ENCODE data around the gene ARSA.
"Not testable (repeated sequence)": the region's sequence is repeated elsewhere in the genome, so short reads cannot be mapped to it uniquely, and the experiment has no call there.

ARSA gene

GRCh38 chr22:50608058-50608840 lies 19.7 kb downstream of the ARSA start:
- H3K27ac Mint-ChIP-seq; H3K4me1 Mint-ChIP-seq; H3K4me3 Mint-ChIP-seq; H3K9me3 Mint-ChIP-seq; H3K36me3 Mint-ChIP-seq; ATAC-seq (ENCODE audit: low read depth); DNase-seq (ENCODE audit: low spot score in 2 of 2): not testable (repeated sequence)
- H3K27me3 Mint-ChIP-seq: peaks cover 41% of the 10 kb centered on the region

- no peak for ATAC-seq (ENCODE audit: low read depth)
- Mint-ChIP-seq H3K27ac (no peak overlapping the region), H3K4me3 (no peak overlapping the region), H3K27me3 (peaks cover 38% of the 10 kb centered on the region), H3K36me3 (peaks cover 2% of the 10 kb centered on the region), H3K4me1 (no peaks in the 10 kb centered on the region), H3K9me3 (no peaks in the 10 kb centered on the region)
- DNase-seq (ENCODE audit: low spot score in 2 of 2): no peak
Measured at GRCh38 chr22:50607659-50608020, 20.3 kb downstream of the ARSA start.

- Mint-ChIP-seq H3K4me1 (no peaks in the 10 kb centered on the region), H3K36me3 (peaks cover 2% of the 10 kb centered on the region), H3K27ac (no peak overlapping the region), H3K9me3 (no peaks in the 10 kb centered on the region), H3K27me3 (peaks cover 42% of the 10 kb centered on the region), H3K4me3 (no peak overlapping the region)
- ATAC-seq (ENCODE audit: low read depth): no peak
- no peak for DNase-seq (ENCODE audit: low spot score in 2 of 2)
Measured at GRCh38 chr22:50606946-50607658, 20.9 kb downstream of the ARSA start.

- H3K4me1 Mint-ChIP-seq: peaks cover 2% of the 10 kb centered on the region
- H3K27me3 Mint-ChIP-seq: peaks cover 47% of the 10 kb centered on the region
- no peak overlapping the region for H3K27ac Mint-ChIP-seq
- no peak for DNase-seq (ENCODE audit: low spot score in 2 of 2)
- no peak for ATAC-seq (ENCODE audit: low read depth)
- no peaks in the 10 kb centered on the region for H3K9me3 Mint-ChIP-seq
- H3K4me3 Mint-ChIP-seq: no peak overlapping the region
- H3K36me3 Mint-ChIP-seq: peaks cover 3% of the 10 kb centered on the region
Measured at GRCh38 chr22:50606165-50606945, 21.6 kb downstream of the ARSA start.

GRCh38 chr22:50605613-50606074 lies 22.3 kb downstream of the ARSA start:
- DNase-seq (ENCODE audit: low spot score in 2 of 2) (no peak), ATAC-seq (ENCODE audit: low read depth) (no peak)
- Mint-ChIP-seq H3K27me3 (peaks cover 45% of the 10 kb centered on the region), H3K27ac (no peak overlapping the region), H3K4me3 (no peak overlapping the region), H3K36me3 (peaks cover 3% of the 10 kb centered on the region), H3K4me1 (peaks cover 2% of the 10 kb centered on the region), H3K9me3 (no peaks in the 10 kb centered on the region)

GRCh38 chr22:50605002-50605612 lies 22.8 kb downstream of the ARSA start:
- Mint-ChIP-seq H3K27me3 (peaks cover 41% of the 10 kb centered on the region), H3K4me1 (peaks cover 2% of the 10 kb centered on the region), H3K4me3 (no peak overlapping the region), H3K36me3 (peaks cover 3% of the 10 kb centered on the region), H3K27ac (no peak overlapping the region), H3K9me3 (no peaks in the 10 kb centered on the region)
- no peak for DNase-seq (ENCODE audit: low spot score in 2 of 2)
- ATAC-seq (ENCODE audit: low read depth): no peak

GRCh38 chr22:50604256-50605001 lies 23.5 kb downstream of the ARSA start:
- H3K27ac Mint-ChIP-seq: no peak overlapping the region
- no peak overlapping the region for H3K4me3 Mint-ChIP-seq
- peaks cover 2% of the 10 kb centered on the region for H3K4me1 Mint-ChIP-seq
- peaks cover 42% of the 10 kb centered on the region for H3K27me3 Mint-ChIP-seq
- DNase-seq (ENCODE audit: low spot score in 2 of 2) (no peak), ATAC-seq (ENCODE audit: low read depth) (no peak)
- H3K36me3 Mint-ChIP-seq: peaks cover 3% of the 10 kb centered on the region
- H3K9me3 Mint-ChIP-seq: no peaks in the 10 kb centered on the region

GRCh38 chr22:50603511-50604255 lies 24.3 kb downstream of the ARSA start:
- DNase-seq (ENCODE audit: low spot score in 2 of 2): no peak
- Mint-ChIP-seq H3K9me3 (no peaks in the 10 kb centered on the region), H3K36me3 (peaks cover 3% of the 10 kb centered on the region), H3K27ac (no peak overlapping the region), H3K27me3 (peaks cover 34% of the 10 kb centered on the region), H3K4me1 (peaks cover 2% of the 10 kb centered on the region), H3K4me3 (no peak overlapping the region)
- ATAC-seq (ENCODE audit: low read depth): no peak

- H3K27me3 Mint-ChIP-seq: peaks cover 28% of the 10 kb centered on the region
- peaks cover 2% of the 10 kb centered on the region for H3K4me1 Mint-ChIP-seq
- peak overlapping the region; percentile 69 for H3K4me3 Mint-ChIP-seq
- peaks cover 1% of the 10 kb centered on the region for H3K36me3 Mint-ChIP-seq
- no peak for ATAC-seq (ENCODE audit: low read depth)
- DNase-seq (ENCODE audit: low spot score in 2 of 2): no peak
- no peaks in the 10 kb centered on the region for H3K9me3 Mint-ChIP-seq
- H3K27ac Mint-ChIP-seq: no peak overlapping the region
Measured at GRCh38 chr22:50602338-50602700, 25.6 kb downstream of the ARSA start.

- Mint-ChIP-seq H3K27me3 (peaks cover 24% of the 10 kb centered on the region), H3K9me3 (no peaks in the 10 kb centered on the region), H3K4me1 (peaks cover 2% of the 10 kb centered on the region), H3K4me3 (peak overlapping the region; percentile 69), H3K27ac (no peak overlapping the region), H3K36me3 (peaks cover 6% of the 10 kb centered on the region)
- DNase-seq (ENCODE audit: low spot score in 2 of 2) (no peak), ATAC-seq (ENCODE audit: low read depth) (no peak)
Measured at GRCh38 chr22:50601669-50602337, 26.1 kb downstream of the ARSA start.

GRCh38 chr22:50600967-50601668 lies 26.8 kb downstream of the ARSA start:
- no peak for ATAC-seq (ENCODE audit: low read depth)
- Mint-ChIP-seq H3K4me3 (peak overlapping the region; percentile 69), H3K27ac (no peak overlapping the region)

GRCh38 chr22:50600538-50600937 lies 27.4 kb downstream of the ARSA start, which contains the start of gene MAPK8IP2:
Gene MAPK8IP2, plus strand, starts transcription at chr22:50600793. Its CDS starts 26 bp downstream, at chr22:50600819.
- DNase-seq (ENCODE audit: low spot score in 2 of 2) (no peak), ATAC-seq (ENCODE audit: low read depth) (peak; percentile 55)
- Mint-ChIP-seq H3K4me1 (peaks cover 2% of the 10 kb centered on the region), H3K4me3 (peak within 1 kb of the TSS; percentile 69), H3K9me3 (no peaks in the 10 kb centered on the region), H3K27ac (no peak within 1 kb of the TSS), H3K36me3 (peaks cover 9% of the 10 kb centered on the region), H3K27me3 (peaks cover 16% of the 10 kb centered on the region)

More at GRCh38 chr22:50600967-50601668, 26.8 kb downstream of the ARSA start:
- DNase-seq (ENCODE audit: low spot score in 2 of 2): no peak
- Mint-ChIP-seq H3K36me3 (peaks cover 9% of the 10 kb centered on the region), H3K27me3 (peaks cover 20% of the 10 kb centered on the region), H3K4me1 (peaks cover 2% of the 10 kb centered on the region), H3K9me3 (no peaks in the 10 kb centered on the region)
